ENCODE results near the gene CALN1.

The CALN1 gene

GRCh38 chr7:72441791-72442190, 29.7 kb upstream of the CALN1 start:
- Histone ChIP-seq H2BK5ac (ENCODE audit: low read length) (no peak overlapping the region), H4K8ac (ENCODE audit: low read depth, low read length) (no peak overlapping the region), H2BK120ac (ENCODE audit: low read depth, low read length) (no peak overlapping the region), H3K4ac (ENCODE audit: low read length) (no peak overlapping the region), H3K36me3 (replicated peaks in 1 of 2; ENCODE audit: control insufficient read depth in 2 of 2, insufficient read depth in 2 of 2, low read length in 2 of 2) (no peaks in the 10 kb centered on the region), H3K9ac (ENCODE audit: low read depth, low read length, poor library complexity) (no peak overlapping the region), H3K4me2 (ENCODE audit: insufficient read depth, low read length, poor library complexity, severe bottlenecking) (no peak overlapping the region), H2AK5ac (ENCODE audit: low read depth, low read length) (no peak overlapping the region), H3K4me1 (ENCODE audit: control insufficient read depth in 2 of 2, insufficient read depth in 1 of 2, low read depth in 1 of 2, low read length in 2 of 2) (peaks cover 0 to 11% of the 10 kb centered on the region in 2 donors), H2AFZ (ENCODE audit: low read length) (no peak overlapping the region), H3K18ac (ENCODE audit: low read length) (no peak overlapping the region), H3K9me3 (replicated peaks in 1 of 2; ENCODE audit: control insufficient read depth in 2 of 2, insufficient read depth in 1 of 2, low read depth in 1 of 2, low read length in 2 of 2) (no peaks in the 10 kb centered on the region), H2BK12ac (ENCODE audit: low read length) (no peak overlapping the region), H3K27me3 (ENCODE audit: control insufficient read depth in 3 of 3, insufficient read depth in 3 of 3, low read depth in 1 of 3, low read length in 3 of 3) (peaks cover 0 to 18% (median 0%) of the 10 kb centered on the region in 3 experiments), H3K23ac (ENCODE audit: low read depth, low read length, poor library complexity) (no peak overlapping the region), H3K27ac (replicated peaks; ENCODE audit: low read length) (no peak overlapping the region), H3K79me1 (ENCODE audit: low read depth, low read length) (no peaks in the 10 kb centered on the region), H2BK15ac (ENCODE audit: low read length) (no peak overlapping the region), H3K14ac (ENCODE audit: low read length) (no peak overlapping the region), H4K91ac (ENCODE audit: low read depth, low read length, poor library complexity) (no peak overlapping the region), H3K4me3 (ENCODE audit: low read length in 2 of 2) (no peak overlapping the region)
- no peak for DNase-seq (ENCODE audit: low spot score)
- WGBS, 2 donors (ENCODE audit: extremely low coverage in 2 of 2, insufficient read length in 2 of 2, insufficient replicate concordance in 1 of 2), result no CpG with 5 or more reads among the region's 8 CpGs

GRCh38 chr7:72438491-72438890, 26.4 kb upstream of the CALN1 start:
- Histone ChIP-seq H2BK15ac (ENCODE audit: low read length) (no peak overlapping the region), H3K4me2 (ENCODE audit: insufficient read depth, low read length, poor library complexity, severe bottlenecking) (no peak overlapping the region), H3K9me3 (replicated peaks in 1 of 2; ENCODE audit: control insufficient read depth in 2 of 2, insufficient read depth in 1 of 2, low read depth in 1 of 2, low read length in 2 of 2) (no peaks in the 10 kb centered on the region), H3K4ac (ENCODE audit: low read length) (no peak overlapping the region), H3K9ac (ENCODE audit: low read depth, low read length, poor library complexity) (no peak overlapping the region), H2BK5ac (ENCODE audit: low read length) (no peak overlapping the region), H3K27me3 (ENCODE audit: control insufficient read depth in 3 of 3, insufficient read depth in 3 of 3, low read depth in 1 of 3, low read length in 3 of 3) (no peaks in the 10 kb centered on the region), H3K14ac (ENCODE audit: low read length) (no peak overlapping the region), H3K23ac (ENCODE audit: low read depth, low read length, poor library complexity) (no peak overlapping the region), H2AFZ (ENCODE audit: low read length) (no peak overlapping the region), H2AK5ac (ENCODE audit: low read depth, low read length) (no peak overlapping the region), H4K8ac (ENCODE audit: low read depth, low read length) (no peak overlapping the region), H2BK120ac (ENCODE audit: low read depth, low read length) (no peak overlapping the region), H4K91ac (ENCODE audit: low read depth, low read length, poor library complexity) (no peak overlapping the region), H3K79me1 (ENCODE audit: low read depth, low read length) (no peaks in the 10 kb centered on the region), H3K27ac (replicated peaks; ENCODE audit: low read length) (no peak overlapping the region), H3K36me3 (replicated peaks in 1 of 2; ENCODE audit: control insufficient read depth in 2 of 2, insufficient read depth in 2 of 2, low read length in 2 of 2) (no peaks in the 10 kb centered on the region), H3K18ac (ENCODE audit: low read length) (no peak overlapping the region), H3K4me3 (ENCODE audit: low read length in 2 of 2) (no peak overlapping the region), H3K4me1 (ENCODE audit: control insufficient read depth in 2 of 2, insufficient read depth in 1 of 2, low read depth in 1 of 2, low read length in 2 of 2) (peaks cover 0 to 3% of the 10 kb centered on the region in 2 donors), H2BK12ac (ENCODE audit: low read length) (no peak overlapping the region)
- no peak for DNase-seq (ENCODE audit: low spot score)
- WGBS, 2 donors (ENCODE audit: extremely low coverage in 2 of 2, insufficient read length in 2 of 2, insufficient replicate concordance in 1 of 2), result no CpG with 5 or more reads among the region's 7 CpGs

DNA sequence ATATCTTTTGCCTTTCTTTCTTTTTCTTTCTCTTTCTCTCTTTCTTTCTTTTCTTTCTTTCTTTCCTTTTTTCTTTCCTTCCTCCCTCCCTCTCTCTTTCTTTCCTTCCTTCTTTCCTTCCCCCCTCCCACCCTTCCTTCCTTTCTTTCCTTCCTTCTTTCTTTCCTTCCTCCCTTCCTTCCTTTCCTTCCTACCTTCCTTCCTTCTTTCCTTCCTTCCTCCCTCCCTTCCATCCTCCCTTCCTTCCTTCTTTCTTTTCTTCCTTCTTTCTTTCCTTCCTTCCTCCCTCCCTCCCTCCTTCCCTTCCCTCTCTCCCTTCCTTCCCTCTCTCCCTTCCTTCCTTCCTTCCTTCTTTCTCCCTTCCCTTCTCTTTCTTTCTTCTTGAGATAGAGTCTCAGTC, 25.5 kb upstream of the CALN1 start:
- Histone ChIP-seq H2BK12ac (ENCODE audit: low read length) (no peak overlapping the region), H3K9me3 (replicated peaks in 1 of 2; ENCODE audit: control insufficient read depth in 2 of 2, insufficient read depth in 1 of 2, low read depth in 1 of 2, low read length in 2 of 2) (no peaks in the 10 kb centered on the region), H2BK120ac (ENCODE audit: low read depth, low read length) (no peak overlapping the region), H3K27me3 (ENCODE audit: control insufficient read depth in 3 of 3, insufficient read depth in 3 of 3, low read depth in 1 of 3, low read length in 3 of 3) (no peaks in the 10 kb centered on the region), H3K14ac (ENCODE audit: low read length) (no peak overlapping the region), H3K4me3 (ENCODE audit: low read length in 2 of 2) (no peak overlapping the region), H3K9ac (ENCODE audit: low read depth, low read length, poor library complexity) (no peak overlapping the region), H2BK15ac (ENCODE audit: low read length) (no peak overlapping the region), H3K18ac (ENCODE audit: low read length) (no peak overlapping the region), H4K91ac (ENCODE audit: low read depth, low read length, poor library complexity) (no peak overlapping the region), H2BK5ac (ENCODE audit: low read length) (no peak overlapping the region), H3K23ac (ENCODE audit: low read depth, low read length, poor library complexity) (no peak overlapping the region), H3K4ac (ENCODE audit: low read length) (no peak overlapping the region), H2AFZ (ENCODE audit: low read length) (no peak overlapping the region), H3K4me1 (ENCODE audit: control insufficient read depth in 2 of 2, insufficient read depth in 1 of 2, low read depth in 1 of 2, low read length in 2 of 2) (peaks cover 0 to 3% of the 10 kb centered on the region in 2 donors), H4K8ac (ENCODE audit: low read depth, low read length) (no peak overlapping the region), H2AK5ac (ENCODE audit: low read depth, low read length) (no peak overlapping the region), H3K79me1 (ENCODE audit: low read depth, low read length) (no peaks in the 10 kb centered on the region), H3K27ac (replicated peaks; ENCODE audit: low read length) (no peak overlapping the region), H3K36me3 (replicated peaks in 1 of 2; ENCODE audit: control insufficient read depth in 2 of 2, insufficient read depth in 2 of 2, low read length in 2 of 2) (no peaks in the 10 kb centered on the region), H3K4me2 (ENCODE audit: insufficient read depth, low read length, poor library complexity, severe bottlenecking) (no peak overlapping the region)
- DNase-seq (ENCODE audit: low spot score), result no peak

DNA sequence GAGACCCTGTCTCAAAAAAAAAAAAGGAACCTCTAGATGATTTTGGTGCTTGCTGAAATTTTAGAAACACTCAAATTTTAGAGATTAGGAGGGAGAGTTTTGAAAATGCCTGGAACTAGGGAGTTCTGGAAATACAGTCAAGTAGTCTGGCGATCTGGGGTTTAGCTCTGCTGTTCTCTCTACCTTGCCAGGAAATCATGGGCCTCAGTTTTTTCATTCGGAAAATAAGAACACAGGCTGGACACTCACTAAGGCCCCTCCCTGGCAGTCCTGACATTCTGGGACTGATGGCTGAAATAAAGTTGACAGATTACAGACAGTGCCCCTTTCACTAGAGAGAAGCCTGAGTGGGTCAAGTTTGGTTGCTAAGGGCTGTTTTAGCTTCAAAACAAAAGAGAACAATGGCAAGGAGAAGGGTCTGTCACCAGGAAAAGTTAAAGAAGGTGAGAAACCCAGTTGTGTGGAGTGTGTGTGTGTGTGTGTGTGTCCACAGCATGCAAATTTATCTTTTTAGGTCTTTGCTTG, 25.0 kb upstream of the CALN1 start:
- H3K27ac ChIP-seq (replicated peaks; ENCODE audit: low read length), result no peak overlapping the region
- WGBS, 2 donors (ENCODE audit: extremely low coverage in 2 of 2, insufficient read length in 2 of 2, insufficient replicate concordance in 1 of 2), result no CpG with 5 or more reads among the region's 2 CpGs
- H3K9me3 ChIP-seq (replicated peaks in 1 of 2; ENCODE audit: control insufficient read depth in 2 of 2, insufficient read depth in 1 of 2, low read depth in 1 of 2, low read length in 2 of 2), result no peaks in the 10 kb centered on the region
- no peaks in the 10 kb centered on the region for H3K36me3 ChIP-seq (replicated peaks in 1 of 2; ENCODE audit: control insufficient read depth in 2 of 2, insufficient read depth in 2 of 2, low read length in 2 of 2)
- H3K18ac ChIP-seq (ENCODE audit: low read length), result no peak overlapping the region
- no peak overlapping the region for H2BK5ac ChIP-seq (ENCODE audit: low read length)
- H3K4me3 ChIP-seq (ENCODE audit: low read length in 2 of 2), result no peak overlapping the region
- H3K9ac ChIP-seq (ENCODE audit: low read depth, low read length, poor library complexity), result no peak overlapping the region
- H2AK5ac ChIP-seq (ENCODE audit: low read depth, low read length), result no peak overlapping the region
- H3K4me1 ChIP-seq (ENCODE audit: control insufficient read depth in 2 of 2, insufficient read depth in 1 of 2, low read depth in 1 of 2, low read length in 2 of 2), result peaks cover 0 to 3% of the 10 kb centered on the region in 2 donors
- H3K79me1 ChIP-seq (ENCODE audit: low read depth, low read length), result no peaks in the 10 kb centered on the region
- H4K91ac ChIP-seq (ENCODE audit: low read depth, low read length, poor library complexity), result no peak overlapping the region
- no peak overlapping the region for H3K4ac ChIP-seq (ENCODE audit: low read length)
- H2AFZ ChIP-seq (ENCODE audit: low read length), result no peak overlapping the region
- no peak for DNase-seq (ENCODE audit: low spot score)
- H2BK15ac ChIP-seq (ENCODE audit: low read length), result no peak overlapping the region
- H4K8ac ChIP-seq (ENCODE audit: low read depth, low read length), result no peak overlapping the region
- H2BK12ac ChIP-seq (ENCODE audit: low read length), result no peak overlapping the region
- H2BK120ac ChIP-seq (ENCODE audit: low read depth, low read length), result no peak overlapping the region
- H3K4me2 ChIP-seq (ENCODE audit: insufficient read depth, low read length, poor library complexity, severe bottlenecking), result no peak overlapping the region
- H3K14ac ChIP-seq (ENCODE audit: low read length), result no peak overlapping the region
- H3K27me3 ChIP-seq (ENCODE audit: control insufficient read depth in 3 of 3, insufficient read depth in 3 of 3, low read depth in 1 of 3, low read length in 3 of 3), result no peaks in the 10 kb centered on the region
- H3K23ac ChIP-seq (ENCODE audit: low read depth, low read length, poor library complexity), result no peak overlapping the region
